ENCODE measurements around the gene KIAA0930.

Gene KIAA0930

DNA sequence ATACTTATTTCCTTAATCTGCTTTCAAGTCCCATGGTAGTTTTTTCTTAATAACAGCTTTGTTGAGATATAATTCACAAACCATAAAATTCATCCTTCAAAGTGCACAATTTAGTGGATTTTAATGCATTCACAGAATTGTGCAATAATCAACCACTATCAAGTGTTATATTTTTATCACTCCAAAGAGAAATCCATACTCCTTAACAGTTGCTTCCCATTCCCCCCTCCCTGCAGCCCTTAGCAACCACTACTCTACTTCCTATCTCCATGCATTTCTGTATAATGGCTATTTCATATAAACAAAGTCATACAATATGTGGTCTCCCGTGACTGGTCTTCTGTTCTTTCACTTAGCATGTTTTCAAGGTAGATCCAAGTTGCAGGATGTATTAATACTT is 95.8 kb downstream of the KIAA0930 start:
- no peak for DNase-seq (ENCODE audit: extremely low read depth in 1 of 2, low read depth in 1 of 2)

DNA sequence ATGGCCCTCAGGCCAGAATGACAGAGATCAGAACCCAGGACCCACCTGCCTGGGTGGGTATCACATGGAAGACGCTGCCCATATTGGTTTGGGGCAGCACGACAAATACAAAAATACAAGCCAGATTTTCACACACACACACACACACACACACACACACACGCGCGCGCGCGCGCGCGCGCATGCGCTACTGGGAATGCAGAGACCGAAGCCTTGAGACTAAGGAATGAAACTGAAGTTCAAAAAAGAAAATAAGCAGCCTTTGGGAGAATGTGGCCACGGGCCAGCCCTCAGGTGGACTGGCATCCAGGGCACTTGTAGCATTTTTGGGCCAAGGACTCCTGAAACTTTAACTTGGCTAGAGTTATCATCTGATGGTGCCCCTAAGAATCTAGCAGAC is 98.3 kb downstream of the KIAA0930 start:
- no peak for DNase-seq (ENCODE audit: extremely low read depth in 1 of 2, low read depth in 1 of 2)

All from activated CD8-positive, alpha-beta memory T cell treated with anti-CD3 and anti-CD28 coated beads for 1 hour (primary cell).